Neutrophil (primary cell): Measurements from ENCODE around the gene CCL27.

Experiments
- H3K27ac ChIP-seq: fragments of 200-600 bp; sonication (generic); 2 replicates; pipeline ENCODE4 v1.5.1; 2016; ENCODE audit warnings: mild to moderate bottlenecking, moderate library complexity
- H3K27me3 ChIP-seq: fragments of 200-600 bp; sonication (generic); 2 replicates; pipeline ENCODE4 v1.6.0; 2016; ENCODE audit warnings: mild to moderate bottlenecking
- H3K36me3 ChIP-seq: fragments of 200-600 bp; sonication (generic); 2 replicates; pipeline ENCODE4 v1.5.1; 2017
- H3K4me1 ChIP-seq, 2 experiments: fragments of 200-600 bp in 1 of 2; sonication (generic) in 1 of 2; 1 replicate in 1 of 2; 2 replicates in 1 of 2; pipeline versions ENCODE4 v1.5.1 to v1.6.1; 2013 to 2016; ENCODE audit warnings: low read depth in 1 of 2, low read length in 1 of 2, mild to moderate bottlenecking in 1 of 2, moderate library complexity in 1 of 2; ENCODE audit not compliant: control insufficient read depth in 1 of 2, insufficient read depth in 1 of 2
- H3K4me3 ChIP-seq, 2 experiments: fragments of 200-600 bp in 1 of 2; sonication (generic) in 1 of 2; 1 replicate in 1 of 2; 2 replicates in 1 of 2; pipeline ENCODE4 v1.5.1; 2013 to 2016; ENCODE audit warnings: low read depth in 1 of 2, low read length in 1 of 2, mild to moderate bottlenecking in 1 of 2, moderate library complexity in 1 of 2
- H3K9me3 ChIP-seq: fragments of 200-600 bp; sonication (generic); 2 replicates; pipeline ENCODE4 v1.5.1; 2016
- CTCF ChIP-seq: fragments of 200-600 bp; sonication (generic); IDR thresholded peaks from 2 replicates; pipeline ENCODE4 v1.5.1; 2016; ENCODE audit warnings: antibody characterized with exemption

The CCL27 gene

GRCh38 chr9:34656992-34657391 is 5.5 kb downstream of the CCL27 start:
- Histone ChIP-seq H3K27me3 (peaks cover 10% of the 10 kb centered on the region), H3K36me3 (peaks cover 6% of the 10 kb centered on the region), H3K4me3 (no peak overlapping the region), H3K9me3 (no peaks in the 10 kb centered on the region), H3K4me1 (peaks cover 3 to 6% of the 10 kb centered on the region in 2 experiments), H3K27ac (no peak overlapping the region)
- no peak for TF ChIP-seq CTCF

- Histone ChIP-seq H3K9me3 (no peaks in the 10 kb centered on the region), H3K36me3 (peaks cover 12% of the 10 kb centered on the region), H3K4me1 (peaks cover 6 to 8% of the 10 kb centered on the region in 2 experiments), H3K27ac (no peak overlapping the region), H3K27me3 (peaks cover 13% of the 10 kb centered on the region), H3K4me3 (no peak overlapping the region)
- TF ChIP-seq CTCF = no peak
Observed at GRCh38 chr9:34655394-34655793, 7.1 kb downstream of the CCL27 start.

GRCh38 chr9:34654323-34655051 is 8.0 kb downstream of the CCL27 start:
- peaks cover 6 to 8% of the 10 kb centered on the region in 2 experiments for H3K4me1 ChIP-seq
- TF ChIP-seq CTCF = no peak
- peaks cover 13% of the 10 kb centered on the region for H3K27me3 ChIP-seq

GRCh38 chr9:34653151-34654072 is 9.0 kb downstream of the CCL27 start:
- peaks cover 6 to 8% of the 10 kb centered on the region in 2 experiments for H3K4me1 ChIP-seq
- no peak overlapping the region for H3K27ac ChIP-seq
- H3K9me3 ChIP-seq = no peaks in the 10 kb centered on the region
- no peak for TF ChIP-seq CTCF
- peaks cover 13% of the 10 kb centered on the region for H3K27me3 ChIP-seq
- peaks cover 20% of the 10 kb centered on the region for H3K36me3 ChIP-seq
- no peak overlapping the region for H3K4me3 ChIP-seq

More at GRCh38 chr9:34654323-34655051, 8.0 kb downstream of the CCL27 start:
- Histone ChIP-seq H3K36me3 (peaks cover 9% of the 10 kb centered on the region), H3K9me3 (no peaks in the 10 kb centered on the region), H3K27ac (no peak overlapping the region), H3K4me3 (no peak overlapping the region)

GRCh38 chr9:34652602-34653000 is 9.9 kb downstream of the CCL27 start:
- Histone ChIP-seq H3K4me3 (no peak overlapping the region), H3K9me3 (no peaks in the 10 kb centered on the region)

More at GRCh38 chr9:34652602-34653000, 9.9 kb downstream of the CCL27 start:
- H3K4me1 ChIP-seq = peaks cover 7 to 14% of the 10 kb centered on the region in 2 experiments
- peaks cover 13% of the 10 kb centered on the region for H3K27me3 ChIP-seq
- no peak for TF ChIP-seq CTCF
- peaks cover 23% of the 10 kb centered on the region for H3K36me3 ChIP-seq
- no peak overlapping the region for H3K27ac ChIP-seq
